Activated naive CD4-positive, alpha-beta T cell treated with Interleukin-2 at 50 U/mL for 16 hours (primary cell): ENCODE data around the gene TNFSF9.
"Not testable (repeated sequence)": the region's sequence is repeated elsewhere in the genome, so short reads cannot be mapped to it uniquely, and the experiment has no call there.

ENCODE experiments used
- DNase-seq: peaks from one replicate; pipeline ENCODE4 v3.0.0-alpha.2; 2020

Gene TNFSF9

GRCh38 chr19:6508028-6508771 is 22.6 kb upstream of the TNFSF9 start:
- DNase-seq, result not testable (repeated sequence)

GRCh38 chr19:6509118-6509971 is 21.5 kb upstream of the TNFSF9 start:
- no peak for DNase-seq

- no peak for DNase-seq
Observed at GRCh38 chr19:6510618-6511017, 20.2 kb upstream of the TNFSF9 start.

- no peak for DNase-seq
Observed at GRCh38 chr19:6514089-6514488, 16.7 kb upstream of the TNFSF9 start.

- no peak for DNase-seq
Observed at GRCh38 chr19:6514926-6515544, 15.8 kb upstream of the TNFSF9 start.

- DNase-seq, result peak; percentile 58
Observed at GRCh38 chr19:6516018-6516658, 14.7 kb upstream of the TNFSF9 start.

GRCh38 chr19:6516659-6517291 is 14.1 kb upstream of the TNFSF9 start:
- peak; percentile 92 for DNase-seq

- DNase-seq, result no peak
Observed at GRCh38 chr19:6518145-6518911, 12.5 kb upstream of the TNFSF9 start.

- no peak for DNase-seq
Observed at GRCh38 chr19:6519289-6519688, 11.5 kb upstream of the TNFSF9 start.

GRCh38 chr19:6521718-6522646 is 8.8 kb upstream of the TNFSF9 start:
- peak; percentile 70 for DNase-seq

- no peak for DNase-seq
Observed at GRCh38 chr19:6522712-6523111, 8.1 kb upstream of the TNFSF9 start.

- no peak for DNase-seq
Observed at GRCh38 chr19:6524311-6524710, 6.5 kb upstream of the TNFSF9 start.

- DNase-seq, result no peak
Observed at GRCh38 chr19:6527893-6528543, 2.8 kb upstream of the TNFSF9 start.

GRCh38 chr19:6528544-6529121 is 2.2 kb upstream of the TNFSF9 start:
- DNase-seq, result no peak

GRCh38 chr19:6529351-6529750 is 1.5 kb upstream of the TNFSF9 start:
- DNase-seq, result no peak

- no peak for DNase-seq
Observed at GRCh38 chr19:6529937-6530385, 865 bp upstream of the TNFSF9 start.

- DNase-seq, result no peak
Observed at GRCh38 chr19:6531163-6531955, 533 bp downstream of the TNFSF9 start.

GRCh38 chr19:6531956-6532243 is 1.1 kb downstream of the TNFSF9 start:
- DNase-seq, result no peak
